Epithelial cell of prostate (primary cell): Measurements from ENCODE around the gene COG6.

Source experiments
- DNase-seq: peaks from one replicate; pipeline ENCODE4 v3.0.0-alpha.2; 2011; ENCODE audit warnings: low read depth, low spot score
- H3K27ac ChIP-seq: fragments of 450-650 bp; 2 replicates; pipeline ENCODE4 v1.5.1; 2017; ENCODE audit warnings: mild to moderate bottlenecking

COG6 gene

GRCh38 chr13:39766464-39767158 lies 111.1 kb downstream of the COG6 start:
- no peak overlapping the region for H3K27ac ChIP-seq
- no peak for DNase-seq

- no peak overlapping the region for H3K27ac ChIP-seq
- DNase-seq: no peak
These were observed 112.5 kb downstream of the COG6 start for GRCh38 chr13:39767791-39768517.

- no peak overlapping the region for H3K27ac ChIP-seq
- no peak for DNase-seq
These were observed 113.5 kb downstream of the COG6 start for GRCh38 chr13:39768962-39769361.

- H3K27ac ChIP-seq: no peak overlapping the region
- no peak for DNase-seq
These were observed 115.0 kb downstream of the COG6 start for GRCh38 chr13:39770221-39771090.

- no peak for DNase-seq
- H3K27ac ChIP-seq: no peak overlapping the region
These were observed 118.4 kb downstream of the COG6 start for GRCh38 chr13:39773833-39774232.

GRCh38 chr13:39776439-39776838 lies 121.0 kb downstream of the COG6 start:
- DNase-seq: no peak
- peak overlapping the region; percentile 50 for H3K27ac ChIP-seq

- peak overlapping the region; percentile 50 for H3K27ac ChIP-seq
- no peak for DNase-seq
These were observed 121.6 kb downstream of the COG6 start for GRCh38 chr13:39777021-39777420.

- DNase-seq: peak; percentile 83
These were observed 122.1 kb downstream of the COG6 start for GRCh38 chr13:39777527-39778061.

GRCh38 chr13:39779337-39780265 lies 124.1 kb downstream of the COG6 start:
- no peak for DNase-seq
- no peak overlapping the region for H3K27ac ChIP-seq

More at GRCh38 chr13:39777527-39778061, 122.1 kb downstream of the COG6 start:
- peak overlapping the region; percentile 50 for H3K27ac ChIP-seq

- H3K27ac ChIP-seq: no peak overlapping the region
- DNase-seq: no peak
These were observed 125.2 kb downstream of the COG6 start for GRCh38 chr13:39780711-39781110.

- H3K27ac ChIP-seq: no peak overlapping the region
- DNase-seq: no peak
These were observed 125.9 kb downstream of the COG6 start for GRCh38 chr13:39781381-39781780.

- H3K27ac ChIP-seq: no peak overlapping the region
- no peak for DNase-seq
These were observed 127.6 kb downstream of the COG6 start for GRCh38 chr13:39783051-39783450.

- no peak for DNase-seq
- no peak overlapping the region for H3K27ac ChIP-seq
These were observed 128.9 kb downstream of the COG6 start for GRCh38 chr13:39784347-39784746.

- H3K27ac ChIP-seq: no peak overlapping the region
- DNase-seq: no peak
These were observed 130.6 kb downstream of the COG6 start for GRCh38 chr13:39786091-39786490.

GRCh38 chr13:39787086-39787487 lies 131.6 kb downstream of the COG6 start:
- no peak for DNase-seq

GRCh38 chr13:39788102-39788501 lies 132.6 kb downstream of the COG6 start:
- no peak overlapping the region for H3K27ac ChIP-seq
- DNase-seq: no peak

More at GRCh38 chr13:39787086-39787487, 131.6 kb downstream of the COG6 start:
- no peak overlapping the region for H3K27ac ChIP-seq

GRCh38 chr13:39789451-39789850 lies 134.0 kb downstream of the COG6 start:
- peak overlapping the region; percentile 62 for H3K27ac ChIP-seq

More at GRCh38 chr13:39789451-39789850, 134.0 kb downstream of the COG6 start:
- peak; percentile 53 for DNase-seq
